GM18858 (cell line): ENCODE data around the gene ABCC9.
"Not testable (repeated sequence)": the region's sequence is repeated elsewhere in the genome, so short reads cannot be mapped to it uniquely, and the experiment has no call there.

Experiments used
- ATAC-seq: cut with Tn5 transposase; IDR thresholded peaks from one replicate; pipeline ENCODE4 v1.9.1; 2021; ENCODE audit not compliant: unreplicated experiment

Gene ABCC9

GRCh38 chr12:21819236-21819635 lies 122.0 kb downstream of the ABCC9 start:
- no peak for ATAC-seq

- no peak for ATAC-seq
These were observed 122.6 kb downstream of the ABCC9 start for GRCh38 chr12:21818627-21819026.

- no peak for ATAC-seq
These were observed 125.7 kb downstream of the ABCC9 start for GRCh38 chr12:21815306-21816062.

- ATAC-seq, result no peak
These were observed 126.4 kb downstream of the ABCC9 start for GRCh38 chr12:21814814-21815213.

GRCh38 chr12:21814327-21814726 lies 126.9 kb downstream of the ABCC9 start:
- no peak for ATAC-seq

GRCh38 chr12:21813751-21814150 lies 127.5 kb downstream of the ABCC9 start:
- no peak for ATAC-seq

- ATAC-seq, result no peak
These were observed 128.1 kb downstream of the ABCC9 start for GRCh38 chr12:21813125-21813524.

GRCh38 chr12:21812340-21812739 lies 128.9 kb downstream of the ABCC9 start:
- not testable (repeated sequence) for ATAC-seq

- no peak for ATAC-seq
These were observed 132.1 kb downstream of the ABCC9 start for GRCh38 chr12:21809100-21809499.

GRCh38 chr12:21806255-21806654 lies 135.0 kb downstream of the ABCC9 start:
- no peak for ATAC-seq

GRCh38 chr12:21801522-21802288 lies 139.5 kb downstream of the ABCC9 start:
- no peak for ATAC-seq

GRCh38 chr12:21800011-21800410 lies 141.2 kb downstream of the ABCC9 start:
- no peak for ATAC-seq

- ATAC-seq, result no peak
These were observed 143.7 kb downstream of the ABCC9 start for GRCh38 chr12:21797539-21797938.

- no peak for ATAC-seq
These were observed 145.4 kb downstream of the ABCC9 start for GRCh38 chr12:21795648-21796328.

- ATAC-seq, result not testable (repeated sequence)
These were observed 146.2 kb downstream of the ABCC9 start for GRCh38 chr12:21794807-21795595.

GRCh38 chr12:21789687-21790086 lies 151.5 kb downstream of the ABCC9 start:
- not testable (repeated sequence) for ATAC-seq

GRCh38 chr12:21788089-21788983 lies 152.9 kb downstream of the ABCC9 start:
- no peak for ATAC-seq

- no peak for ATAC-seq
These were observed 155.1 kb downstream of the ABCC9 start for GRCh38 chr12:21786041-21786531.

GRCh38 chr12:21782723-21783122 lies 158.5 kb downstream of the ABCC9 start:
- ATAC-seq, result not testable (repeated sequence)

GRCh38 chr12:21780786-21781185 lies 160.4 kb downstream of the ABCC9 start:
- no peak for ATAC-seq
